Measurements from ENCODE around the gene CLUH.

Gene CLUH

DNA sequence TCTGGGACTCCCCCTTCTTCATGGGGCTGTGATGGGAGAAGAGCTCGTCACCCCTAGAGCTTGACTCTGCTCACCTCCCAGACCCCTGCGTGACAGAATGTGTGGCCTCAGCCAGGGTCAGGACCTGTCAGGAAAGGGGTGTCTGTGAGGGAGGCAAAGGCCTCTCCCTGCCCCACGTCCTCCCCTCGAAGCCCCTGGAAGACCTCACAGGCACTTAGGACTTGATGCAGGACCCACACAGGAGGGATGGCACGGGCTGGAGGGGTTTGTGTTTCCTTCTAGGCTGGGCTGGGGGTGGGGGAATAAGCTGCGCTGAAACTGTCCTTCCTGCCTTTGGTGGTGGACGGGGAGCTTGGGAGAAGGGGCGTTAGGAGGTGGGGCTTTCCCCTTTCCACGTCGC, 11.0 kb upstream of the CLUH start:
- Histone ChIP-seq H3K9me2 (replicated peaks; ENCODE audit: low read depth, low read length) (no peaks in the 10 kb centered on the region), H3K4me3 (ENCODE audit: low read length, poor library complexity, severe bottlenecking) (no peak overlapping the region), H2AFZ (ENCODE audit: low read length) (no peak overlapping the region), H3K27me3 (ENCODE audit: insufficient read depth, low read length, poor library complexity, severe bottlenecking) (no peaks in the 10 kb centered on the region), H3K4me2 (ENCODE audit: low read depth, low read length, poor library complexity, severe bottlenecking) (no peak overlapping the region), H3K4me1 (ENCODE audit: insufficient read depth, low read length, poor library complexity, severe bottlenecking) (no peaks in the 10 kb centered on the region), H4K20me1 (ENCODE audit: insufficient read depth, low read length, poor library complexity, severe bottlenecking) (no peaks in the 10 kb centered on the region), H3K9ac (ENCODE audit: low read depth, low read length, poor library complexity, severe bottlenecking) (no peak overlapping the region), H3K9me3 (ENCODE audit: insufficient read depth, low read depth, low read length) (no peaks in the 10 kb centered on the region), H3F3A (ENCODE audit: low read depth) (no peaks in the 10 kb centered on the region), H3K79me2 (ENCODE audit: insufficient read depth, low read length) (no peaks in the 10 kb centered on the region), H3K36me3 (ENCODE audit: insufficient read depth, low read length) (no peaks in the 10 kb centered on the region)
- TF ChIP-seq EZH2phosphoT487 (IDR thresholded peaks at IDR 0.05; ENCODE audit: borderline replicate concordance): no peak
- TF ChIP-seq, protein P1, sequence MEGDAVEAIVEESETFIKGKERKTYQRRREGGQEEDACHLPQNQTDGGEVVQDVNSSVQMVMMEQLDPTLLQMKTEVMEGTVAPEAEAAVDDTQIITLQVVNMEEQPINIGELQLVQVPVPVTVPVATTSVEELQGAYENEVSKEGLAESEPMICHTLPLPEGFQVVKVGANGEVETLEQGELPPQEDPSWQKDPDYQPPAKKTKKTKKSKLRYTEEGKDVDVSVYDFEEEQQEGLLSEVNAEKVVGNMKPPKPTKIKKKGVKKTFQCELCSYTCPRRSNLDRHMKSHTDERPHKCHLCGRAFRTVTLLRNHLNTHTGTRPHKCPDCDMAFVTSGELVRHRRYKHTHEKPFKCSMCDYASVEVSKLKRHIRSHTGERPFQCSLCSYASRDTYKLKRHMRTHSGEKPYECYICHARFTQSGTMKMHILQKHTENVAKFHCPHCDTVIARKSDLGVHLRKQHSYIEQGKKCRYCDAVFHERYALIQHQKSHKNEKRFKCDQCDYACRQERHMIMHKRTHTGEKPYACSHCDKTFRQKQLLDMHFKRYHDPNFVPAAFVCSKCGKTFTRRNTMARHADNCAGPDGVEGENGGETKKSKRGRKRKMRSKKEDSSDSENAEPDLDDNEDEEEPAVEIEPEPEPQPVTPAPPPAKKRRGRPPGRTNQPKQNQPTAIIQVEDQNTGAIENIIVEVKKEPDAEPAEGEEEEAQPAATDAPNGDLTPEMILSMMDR (conservative IDR thresholded peaks at IDR 0.05; ENCODE audit: low read length): no peak

DNA sequence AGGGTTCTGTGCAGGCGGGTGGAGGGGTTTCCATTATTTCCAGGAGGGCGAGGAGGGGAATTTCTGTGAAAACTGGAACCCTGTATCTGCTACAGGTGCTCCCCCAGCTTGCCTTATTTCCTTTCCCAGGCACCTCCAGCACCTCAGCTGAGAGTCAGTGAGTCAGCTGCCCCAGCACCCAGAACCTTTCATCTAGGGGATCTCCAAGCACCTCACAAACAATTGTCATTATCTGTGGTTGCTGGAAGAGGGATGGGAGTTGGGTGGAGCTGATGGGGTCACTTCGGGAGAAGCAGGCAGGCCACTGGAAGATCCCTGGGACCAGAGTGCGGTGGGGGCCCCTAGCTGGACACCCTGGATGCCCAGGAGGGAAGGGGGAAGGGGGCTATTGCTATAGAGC, 10.0 kb upstream of the CLUH start:
- Histone ChIP-seq H3K4me1 (ENCODE audit: insufficient read depth, low read length, poor library complexity, severe bottlenecking) (peaks cover 3% of the 10 kb centered on the region), H3K79me2 (ENCODE audit: insufficient read depth, low read length) (no peaks in the 10 kb centered on the region), H3K27me3 (ENCODE audit: insufficient read depth, low read length, poor library complexity, severe bottlenecking) (no peaks in the 10 kb centered on the region), H3F3A (ENCODE audit: low read depth) (no peaks in the 10 kb centered on the region), H3K9me3 (ENCODE audit: insufficient read depth, low read depth, low read length) (no peaks in the 10 kb centered on the region), H4K20me1 (ENCODE audit: insufficient read depth, low read length, poor library complexity, severe bottlenecking) (no peaks in the 10 kb centered on the region), H3K9me2 (replicated peaks; ENCODE audit: low read depth, low read length) (no peaks in the 10 kb centered on the region), H2AFZ (ENCODE audit: low read length) (no peak overlapping the region), H3K4me2 (ENCODE audit: low read depth, low read length, poor library complexity, severe bottlenecking) (no peak overlapping the region), H3K9ac (ENCODE audit: low read depth, low read length, poor library complexity, severe bottlenecking) (no peak overlapping the region), H3K4me3 (ENCODE audit: low read length, poor library complexity, severe bottlenecking) (no peak overlapping the region), H3K36me3 (ENCODE audit: insufficient read depth, low read length) (no peaks in the 10 kb centered on the region)
- TF ChIP-seq, protein P1 (conservative IDR thresholded peaks at IDR 0.05; ENCODE audit: low read length): no peak
- TF ChIP-seq EZH2phosphoT487 (IDR thresholded peaks at IDR 0.05; ENCODE audit: borderline replicate concordance): no peak

DNA sequence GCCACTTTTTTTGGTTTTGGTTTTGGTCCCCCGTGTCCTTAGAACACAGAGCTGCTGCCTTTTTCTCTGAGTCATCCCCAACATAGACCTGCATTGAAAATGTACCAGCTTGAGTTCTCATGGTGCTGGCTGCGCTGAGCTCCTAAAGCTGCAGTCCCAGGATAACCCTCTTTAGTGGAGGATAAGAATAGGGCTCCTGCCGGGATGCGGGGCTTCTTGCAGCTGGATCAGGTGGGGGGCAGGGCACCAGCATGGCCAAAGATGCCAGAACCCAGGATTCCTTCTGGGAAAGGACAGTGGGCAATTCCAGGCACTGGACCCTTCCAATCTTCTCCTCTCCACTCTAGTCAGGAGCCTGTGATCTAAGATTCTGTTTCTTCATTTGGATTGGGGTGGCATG, 8.3 kb upstream of the CLUH start:
- H3K9me2 ChIP-seq (replicated peaks; ENCODE audit: low read depth, low read length): no peaks in the 10 kb centered on the region
- H3K27me3 ChIP-seq (ENCODE audit: insufficient read depth, low read length, poor library complexity, severe bottlenecking): no peaks in the 10 kb centered on the region
- no peaks in the 10 kb centered on the region for H4K20me1 ChIP-seq (ENCODE audit: insufficient read depth, low read length, poor library complexity, severe bottlenecking)
- peaks cover 3% of the 10 kb centered on the region for H3K4me1 ChIP-seq (ENCODE audit: insufficient read depth, low read length, poor library complexity, severe bottlenecking)
- H3K79me2 ChIP-seq (ENCODE audit: insufficient read depth, low read length): no peaks in the 10 kb centered on the region
- no peak overlapping the region for H3K4me3 ChIP-seq (ENCODE audit: low read length, poor library complexity, severe bottlenecking)
- H3F3A ChIP-seq (ENCODE audit: low read depth): no peaks in the 10 kb centered on the region
- no peak for TF ChIP-seq EZH2phosphoT487 (IDR thresholded peaks at IDR 0.05; ENCODE audit: borderline replicate concordance)
- TF ChIP-seq, protein P1 (conservative IDR thresholded peaks at IDR 0.05; ENCODE audit: low read length): no peak
- H3K4me2 ChIP-seq (ENCODE audit: low read depth, low read length, poor library complexity, severe bottlenecking): no peak overlapping the region
- no peak overlapping the region for H3K9ac ChIP-seq (ENCODE audit: low read depth, low read length, poor library complexity, severe bottlenecking)
- H3K36me3 ChIP-seq (ENCODE audit: insufficient read depth, low read length): no peaks in the 10 kb centered on the region
- no peaks in the 10 kb centered on the region for H3K9me3 ChIP-seq (ENCODE audit: insufficient read depth, low read depth, low read length)
- H2AFZ ChIP-seq (ENCODE audit: low read length): no peak overlapping the region
